ENCODE measurements around the gene SORCS1.
"Not testable (repeated sequence)": the region's sequence is repeated elsewhere in the genome, so short reads cannot be mapped to it uniquely, and the experiment has no call there.

SORCS1 gene

DNA sequence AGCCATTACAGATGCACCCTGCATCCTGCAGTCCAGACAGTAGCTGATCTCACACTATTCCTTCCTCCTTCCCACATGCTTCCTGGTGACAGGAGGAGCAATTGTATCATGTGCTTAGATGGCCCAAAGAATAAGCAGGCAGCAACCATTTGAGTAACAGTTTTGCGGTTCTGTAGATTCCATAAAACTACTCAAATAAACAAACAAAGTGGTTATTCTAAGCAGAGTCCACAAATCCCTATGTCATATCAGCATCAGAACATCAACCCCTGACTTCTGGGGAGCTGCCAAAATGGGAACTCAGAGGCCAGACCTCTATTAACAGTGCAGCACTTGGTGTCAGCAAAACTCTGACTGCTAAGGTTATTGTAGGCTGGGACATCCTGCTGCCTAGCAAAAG, 226.0 kb downstream of the SORCS1 start:
- DNase-seq = no peak

GRCh38 chr10:106935978-106936451, 228.5 kb downstream of the SORCS1 start:
- peak; percentile 28 to 40 for DNase-seq

DNA sequence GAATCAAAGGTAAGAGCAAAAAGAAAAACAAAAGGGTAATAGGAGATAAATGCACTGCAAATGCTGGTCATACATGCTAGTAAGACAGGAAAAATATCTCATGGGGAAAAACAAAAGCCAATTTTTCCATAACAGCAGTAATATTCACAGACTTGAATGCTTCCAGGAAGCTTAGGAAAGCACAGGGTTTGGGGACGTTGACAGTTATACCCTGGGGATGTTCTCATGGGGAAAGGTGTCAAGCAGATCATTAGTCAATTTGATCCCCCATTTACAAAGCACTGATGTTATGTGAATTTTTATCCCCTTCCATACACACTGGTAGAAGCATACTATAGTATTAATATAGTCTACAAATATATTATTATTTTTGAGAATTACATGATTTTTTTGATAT, 232.7 kb downstream of the SORCS1 start:
- DNase-seq = no peak

- DNase-seq = no peak
These were observed 233.2 kb downstream of the SORCS1 start for GRCh38 chr10:106931159-106931852.

- DNase-seq = peak in 1 of 2 experiments; percentile 3
These were observed 233.8 kb downstream of the SORCS1 start for GRCh38 chr10:106930751-106931150.

DNA sequence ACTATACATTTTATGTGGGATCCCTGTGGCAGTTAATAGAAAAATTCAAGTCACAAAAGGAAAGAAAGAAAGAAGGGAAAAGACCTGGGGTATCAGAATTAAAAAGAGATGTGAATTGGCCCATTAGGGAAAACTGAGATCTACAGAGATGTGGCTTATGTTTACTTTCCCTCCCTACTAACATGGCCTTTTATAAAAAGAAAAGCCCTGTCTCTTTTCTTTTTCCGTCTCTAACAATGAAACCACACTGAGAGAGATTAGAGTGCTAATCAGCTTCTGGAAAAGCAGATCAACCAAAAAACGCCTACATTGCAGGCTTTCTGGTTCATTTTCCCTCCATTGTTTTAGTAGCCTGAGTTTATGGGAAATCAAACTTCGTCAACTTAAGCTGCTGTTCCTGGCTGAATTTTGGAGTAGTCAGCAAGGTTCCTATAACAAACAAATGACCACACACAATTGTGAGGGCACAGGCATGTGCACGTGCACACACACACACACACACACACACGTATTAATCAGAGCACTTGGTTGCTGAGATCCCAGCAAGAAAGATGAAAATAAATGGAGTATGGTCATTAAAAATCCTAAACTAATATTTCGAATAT, 235.1 kb downstream of the SORCS1 start:
- no peak for DNase-seq

- not testable (repeated sequence) for DNase-seq
These were observed 236.4 kb downstream of the SORCS1 start for GRCh38 chr10:106928151-106928550.

DNA sequence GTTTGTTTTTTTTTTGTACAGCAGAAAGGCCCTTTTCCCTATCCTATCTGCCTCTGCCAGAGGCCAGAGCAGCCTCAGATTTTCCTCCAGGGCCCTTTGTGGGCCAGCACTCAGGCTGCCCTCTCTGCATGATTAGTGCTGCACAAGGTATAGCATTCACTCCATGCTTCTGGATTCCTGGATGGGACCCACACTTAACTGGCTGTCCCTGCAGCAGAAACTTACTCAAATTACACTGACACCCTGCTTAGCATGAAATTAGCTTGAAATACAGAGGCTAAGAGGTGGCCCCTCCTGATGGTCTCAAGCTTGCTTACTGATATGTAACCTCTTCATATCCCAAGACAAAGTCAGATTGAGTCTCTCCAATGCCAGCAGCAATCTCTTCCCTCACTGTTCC, 239.3 kb downstream of the SORCS1 start:
- DNase-seq = no peak

DNA sequence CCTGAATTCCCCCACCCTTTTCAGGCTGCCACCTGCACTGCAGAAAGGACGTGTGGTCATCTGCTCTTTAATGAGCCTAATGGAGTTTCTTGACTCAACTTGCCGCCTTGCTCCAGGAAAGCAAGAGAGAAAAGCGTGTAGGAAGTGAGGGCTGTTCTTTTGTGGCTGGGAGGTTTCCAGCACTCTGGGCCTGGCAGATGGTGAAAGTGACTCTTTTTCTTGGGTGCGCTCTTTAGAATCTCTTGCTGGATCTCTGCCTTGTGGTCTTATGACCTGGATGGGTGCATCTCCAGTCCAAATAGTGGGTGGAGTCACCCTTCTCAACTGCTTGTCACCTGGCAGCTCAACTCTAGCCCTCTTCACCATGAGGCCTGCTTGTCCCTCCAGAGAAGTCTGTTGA, 244.0 kb downstream of the SORCS1 start:
- DNase-seq = no peak

DNA sequence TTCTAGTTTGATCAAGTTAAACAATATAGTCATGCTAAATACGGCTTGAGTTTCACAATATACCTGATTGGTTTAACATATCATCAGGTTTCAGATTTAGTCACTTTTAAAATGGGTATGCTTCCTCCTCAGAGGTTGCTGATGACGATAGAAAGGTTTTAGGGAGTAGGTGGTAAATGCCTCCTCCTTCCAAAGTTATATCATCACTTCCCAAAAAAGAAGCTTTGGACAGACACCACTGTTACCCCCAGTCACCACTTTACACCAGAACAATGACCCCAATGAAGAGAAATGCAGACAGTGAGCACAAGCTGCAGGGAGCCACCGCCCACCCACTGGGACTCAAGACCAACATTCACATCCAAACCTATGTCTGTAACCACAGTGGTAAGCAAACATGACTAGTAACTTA, 244.6 kb downstream of the SORCS1 start:
- DNase-seq = no peak

DNA sequence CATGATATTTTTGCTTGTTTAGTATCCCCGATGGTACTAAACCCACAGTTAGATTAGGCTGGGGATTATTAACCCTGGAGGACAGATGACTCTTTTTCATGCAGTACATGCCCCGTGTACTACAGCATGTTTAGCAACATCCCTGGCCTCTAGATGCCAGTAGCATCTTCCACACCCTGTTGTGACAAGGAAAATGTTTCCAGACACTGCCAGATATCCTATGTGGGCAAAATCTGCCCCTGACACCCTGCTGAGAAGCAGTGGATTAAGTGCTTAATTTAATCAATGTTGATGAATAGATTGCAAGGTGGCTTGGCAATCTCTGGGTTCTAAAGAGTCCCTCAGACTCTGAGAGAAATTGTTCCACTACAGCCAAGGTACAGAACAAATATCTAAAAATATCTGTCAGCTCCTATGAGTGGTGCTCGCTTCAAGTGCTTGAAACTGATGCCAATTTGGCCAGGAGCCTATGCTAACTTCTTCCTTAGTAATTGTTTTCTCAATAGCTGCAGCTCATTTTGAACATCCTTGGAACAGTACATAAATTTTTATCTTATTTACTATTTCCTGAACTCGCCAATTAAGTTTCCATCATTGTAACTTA, 247.0 kb downstream of the SORCS1 start:
- DNase-seq = no peak

- DNase-seq = no peak
These were observed 250.5 kb downstream of the SORCS1 start for GRCh38 chr10:106914016-106914415.

GRCh38 chr10:106913348-106913747, 251.2 kb downstream of the SORCS1 start:
- DNase-seq = no peak

GRCh38 chr10:106911096-106911495, 253.4 kb downstream of the SORCS1 start:
- DNase-seq = no peak

DNA sequence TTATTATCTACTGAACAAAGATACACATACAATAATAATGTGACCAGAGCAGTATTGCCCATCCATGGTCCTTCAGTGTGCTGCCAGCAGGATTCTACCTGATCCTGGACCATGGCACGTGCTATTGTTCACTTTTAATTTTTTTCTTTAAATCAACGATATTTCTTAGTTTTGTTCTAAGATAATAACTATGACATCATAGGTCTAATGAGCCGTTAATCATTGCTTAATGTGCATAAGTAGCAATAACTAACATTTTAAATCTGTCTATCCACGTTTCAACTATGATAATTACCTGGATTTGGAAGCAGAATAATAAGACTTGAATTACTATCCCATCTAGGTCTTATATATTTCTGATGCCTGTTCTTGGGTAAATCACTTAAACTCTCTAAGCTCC, 253.8 kb downstream of the SORCS1 start:
- DNase-seq = no peak

DNA sequence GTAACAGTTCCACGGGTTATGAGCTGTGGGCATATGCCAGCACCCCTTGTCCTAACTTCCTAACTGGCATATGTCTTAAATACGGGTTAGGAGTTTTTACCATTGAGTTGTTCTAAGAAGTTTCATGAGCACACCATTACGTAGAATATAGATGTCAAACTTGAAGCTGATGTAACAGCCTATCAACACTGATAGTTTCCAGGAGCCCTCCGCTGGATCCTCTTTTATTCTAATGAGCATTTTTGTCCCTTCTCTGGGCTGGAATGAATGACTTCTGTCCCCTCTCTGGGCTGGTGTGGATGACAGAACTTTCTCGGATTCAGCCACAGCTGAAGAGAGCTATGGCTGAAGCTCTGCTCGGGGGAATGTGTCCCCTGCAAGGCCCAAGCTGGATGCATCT, 256.3 kb downstream of the SORCS1 start:
- DNase-seq = no peak

DNA sequence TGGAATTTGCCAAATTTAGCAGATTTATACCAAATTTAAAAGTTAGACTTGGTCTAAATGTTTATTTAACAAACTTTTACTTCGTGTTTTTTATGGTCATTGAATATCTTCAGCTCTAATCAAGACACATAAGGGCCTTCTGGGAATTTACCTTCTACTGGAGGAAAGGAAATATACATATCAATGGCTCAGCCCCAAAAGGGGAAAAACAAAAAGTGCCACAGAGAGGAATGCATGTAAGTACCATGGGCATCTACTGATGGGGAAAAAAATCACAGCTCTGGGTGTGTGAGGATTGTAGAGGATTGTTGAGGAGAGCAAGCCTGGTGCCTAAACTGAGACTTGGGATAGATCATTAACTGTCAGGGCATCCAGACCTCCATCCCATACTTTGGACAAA, 260.3 kb downstream of the SORCS1 start:
- no peak for DNase-seq

- no peak for DNase-seq
These were observed 261.3 kb downstream of the SORCS1 start for GRCh38 chr10:106903180-106903579.

GRCh38 chr10:106900016-106900652, 264.4 kb downstream of the SORCS1 start:
- no peak for DNase-seq

DNA sequence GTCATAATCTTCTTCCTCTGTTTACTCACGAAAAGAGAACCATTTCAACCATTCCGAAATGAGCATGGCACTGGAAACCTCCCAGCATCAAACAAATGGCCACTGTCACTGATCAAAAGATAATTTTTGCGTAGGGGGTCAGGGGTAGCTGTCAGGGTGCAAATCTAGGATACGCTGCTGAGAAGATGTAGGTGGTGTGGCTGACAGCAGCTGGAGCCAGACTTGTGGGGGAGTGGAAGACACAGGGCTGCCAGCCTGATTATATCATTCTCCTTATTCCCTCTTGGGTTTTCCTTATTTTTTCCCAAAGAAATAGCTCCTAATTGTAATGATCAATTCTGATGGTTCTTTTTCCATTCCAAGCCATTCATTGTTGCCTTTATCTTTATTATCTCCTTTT, 266.1 kb downstream of the SORCS1 start:
- DNase-seq = no peak

DNA sequence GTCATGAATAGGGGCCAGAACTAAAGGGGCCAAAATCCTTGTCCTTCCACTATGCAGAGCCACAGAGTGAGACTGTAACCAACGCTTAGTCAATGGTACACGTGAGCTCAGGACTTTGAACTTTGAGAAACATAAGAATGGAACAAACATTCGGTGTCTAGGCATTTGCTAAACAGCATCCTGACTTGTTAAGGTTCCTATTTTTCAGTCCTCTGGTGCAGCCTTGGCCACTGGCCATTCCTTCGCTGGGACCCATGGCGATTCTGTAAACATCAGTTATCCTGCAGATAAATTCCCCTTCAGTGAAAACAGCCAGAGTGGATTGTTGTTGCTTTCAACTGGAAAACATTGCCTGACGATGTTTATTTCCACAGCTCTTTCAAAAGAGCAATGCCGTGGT, 266.8 kb downstream of the SORCS1 start:
- DNase-seq = no peak

DNA sequence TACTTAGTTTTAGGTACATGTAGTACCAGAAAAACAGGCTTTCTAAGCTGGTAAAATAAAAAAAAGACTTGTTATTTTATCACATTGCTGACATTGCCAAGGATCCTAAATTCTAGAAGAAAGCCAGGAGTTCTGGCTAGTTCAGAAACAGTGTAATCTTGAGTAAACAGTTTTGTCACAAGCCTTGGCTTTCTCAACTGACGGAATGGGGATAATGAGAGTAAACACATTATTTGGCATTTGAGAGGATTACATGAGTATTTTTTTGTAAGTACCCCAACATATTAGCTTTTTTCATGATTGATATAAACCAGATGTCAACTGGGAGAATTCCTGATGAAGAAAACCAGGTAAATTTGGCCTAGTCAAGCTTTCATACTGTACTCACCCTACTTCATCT, 269.8 kb downstream of the SORCS1 start:
- no peak for DNase-seq

DNA sequence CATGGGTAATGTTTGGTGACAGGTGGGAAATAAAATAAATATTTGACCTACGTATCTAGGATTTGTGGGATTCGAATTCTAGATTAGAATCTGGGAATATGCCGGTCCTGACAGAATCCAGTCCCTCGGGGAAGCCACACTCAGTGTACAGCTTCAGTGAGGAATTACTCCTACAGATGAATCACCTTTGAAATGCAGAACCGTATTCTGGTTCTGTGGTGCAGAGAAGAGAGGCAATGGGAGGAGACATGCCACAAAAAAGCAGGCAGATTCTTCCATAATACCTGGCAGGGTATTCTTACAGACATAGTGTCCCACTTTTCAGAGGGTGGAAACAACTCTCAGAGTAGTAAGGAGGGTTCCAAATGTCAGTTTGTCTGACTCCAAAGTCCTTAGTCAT, 286.9 kb downstream of the SORCS1 start:
- DNase-seq = no peak

GRCh38 chr10:106874604-106874889, 290.0 kb downstream of the SORCS1 start:
- DNase-seq = no peak

All from AML-193 (cell line).